Adrenal gland (tissue), 5 donors: Measurements from ENCODE around the gene OSBPL7.

Experiments
- POLR2A ChIP-seq, 2 donors: fragments of 450-650 bp; IDR thresholded peaks; one replicate each; pipeline ENCODE4 v1.6.1; 2017; ENCODE audit warnings: antibody characterized with exemption in 2 of 2, mild to moderate bottlenecking in 2 of 2, moderate library complexity in 1 of 2
- TF ChIP-seq, protein P1 (sequence below), 6 experiments: fragments of 450-650 bp in 4 of 6; fragments of 200-600 bp in 2 of 6; sonication (generic) in 1 of 6; IDR thresholded peaks; 1 replicate in 5 of 6; 2 replicates in 1 of 6; pipeline versions ENCODE4 v1.5.1 to v1.8.0; 2016 to 2021; ENCODE audit warnings: antibody characterized with exemption in 6 of 6, mild to moderate bottlenecking in 2 of 6, moderate library complexity in 1 of 6
- donor health status: DM: no; HTN: no; CAD: no.

GRCh38 chr17:47853616-47854015 lies 32.0 kb upstream of the OSBPL7 start:
- TF ChIP-seq, protein P1, sequence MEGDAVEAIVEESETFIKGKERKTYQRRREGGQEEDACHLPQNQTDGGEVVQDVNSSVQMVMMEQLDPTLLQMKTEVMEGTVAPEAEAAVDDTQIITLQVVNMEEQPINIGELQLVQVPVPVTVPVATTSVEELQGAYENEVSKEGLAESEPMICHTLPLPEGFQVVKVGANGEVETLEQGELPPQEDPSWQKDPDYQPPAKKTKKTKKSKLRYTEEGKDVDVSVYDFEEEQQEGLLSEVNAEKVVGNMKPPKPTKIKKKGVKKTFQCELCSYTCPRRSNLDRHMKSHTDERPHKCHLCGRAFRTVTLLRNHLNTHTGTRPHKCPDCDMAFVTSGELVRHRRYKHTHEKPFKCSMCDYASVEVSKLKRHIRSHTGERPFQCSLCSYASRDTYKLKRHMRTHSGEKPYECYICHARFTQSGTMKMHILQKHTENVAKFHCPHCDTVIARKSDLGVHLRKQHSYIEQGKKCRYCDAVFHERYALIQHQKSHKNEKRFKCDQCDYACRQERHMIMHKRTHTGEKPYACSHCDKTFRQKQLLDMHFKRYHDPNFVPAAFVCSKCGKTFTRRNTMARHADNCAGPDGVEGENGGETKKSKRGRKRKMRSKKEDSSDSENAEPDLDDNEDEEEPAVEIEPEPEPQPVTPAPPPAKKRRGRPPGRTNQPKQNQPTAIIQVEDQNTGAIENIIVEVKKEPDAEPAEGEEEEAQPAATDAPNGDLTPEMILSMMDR (IDR thresholded peaks at IDR 0.05), result no peak
- no peak for TF ChIP-seq POLR2A (IDR thresholded peaks at IDR 0.05)
